ENCODE measurements around the gene ABI3BP. TPM values are rescaled to one million over a fixed set of nuclear protein-coding genes. Genes with fewer than 3 reads are reported as not detected.

Gene ABI3BP
- total and polyA plus RNA-seq, 4 donors: 21.9 to 87.5 (median 59.9) TPM

GRCh38 chr3:100776097-100776729 is 217.0 kb downstream of the ABI3BP start:
- no peak for TF ChIP-seq CTCF (IDR thresholded peaks at IDR 0.05; ENCODE audit: control extremely low read depth, extremely low read depth)
- peaks cover 0 to 21% (median 3%) of the 10 kb centered on the region in 4 donors for H3K36me3 ChIP-seq (ENCODE audit: control insufficient read depth in 4 of 4, insufficient read depth in 4 of 4, low read length in 4 of 4)
- DNase-seq: no peak
- H3K4me1 ChIP-seq (ENCODE audit: control insufficient read depth in 5 of 5, insufficient read depth in 5 of 5, low read length in 5 of 5): peaks cover 0 to 8% (median 0%) of the 10 kb centered on the region in 5 donors
- no peak overlapping the region for H3K4me3 ChIP-seq
- 96 to 100% methylated on average over 2 of the region's 2 CpGs for WGBS, 2 donors
- no peak overlapping the region for H3K9ac ChIP-seq (ENCODE audit: insufficient read depth in 1 of 2, low read length in 2 of 2)
- H3K27ac ChIP-seq (ENCODE audit: low read depth in 1 of 2, low read length in 1 of 2): no peak overlapping the region
- no peak for ATAC-seq (ENCODE audit: insufficient read depth, low FRiP score)
- no peaks in the 10 kb centered on the region for H3K9me3 ChIP-seq (ENCODE audit: control insufficient read depth in 4 of 4, insufficient read depth in 3 of 4, low read length in 3 of 4)
- no peaks in the 10 kb centered on the region for H3K27me3 ChIP-seq (ENCODE audit: control insufficient read depth in 3 of 3, insufficient read depth in 3 of 3, low read length in 2 of 3)

- Histone ChIP-seq H3K9ac (ENCODE audit: insufficient read depth in 1 of 2, low read length in 2 of 2) (no peak overlapping the region), H3K27ac (ENCODE audit: low read depth in 1 of 2, low read length in 1 of 2) (no peak overlapping the region), H3K27me3 (ENCODE audit: control insufficient read depth in 3 of 3, insufficient read depth in 3 of 3, low read length in 2 of 3) (no peaks in the 10 kb centered on the region), H3K4me1 (ENCODE audit: control insufficient read depth in 5 of 5, insufficient read depth in 5 of 5, low read length in 5 of 5) (peaks cover 0 to 8% (median 0%) of the 10 kb centered on the region in 5 donors), H3K4me3 (no peak overlapping the region), H3K36me3 (ENCODE audit: control insufficient read depth in 4 of 4, insufficient read depth in 4 of 4, low read length in 4 of 4) (peaks cover 0 to 21% (median 3%) of the 10 kb centered on the region in 4 donors), H3K9me3 (ENCODE audit: control insufficient read depth in 4 of 4, insufficient read depth in 3 of 4, low read length in 3 of 4) (no peaks in the 10 kb centered on the region)
- no peak for TF ChIP-seq CTCF (IDR thresholded peaks at IDR 0.05; ENCODE audit: control extremely low read depth, extremely low read depth)
- no peak for ATAC-seq (ENCODE audit: insufficient read depth, low FRiP score)
- DNase-seq: no peak
Measured at GRCh38 chr3:100775669-100776068, 217.6 kb downstream of the ABI3BP start.

DNA sequence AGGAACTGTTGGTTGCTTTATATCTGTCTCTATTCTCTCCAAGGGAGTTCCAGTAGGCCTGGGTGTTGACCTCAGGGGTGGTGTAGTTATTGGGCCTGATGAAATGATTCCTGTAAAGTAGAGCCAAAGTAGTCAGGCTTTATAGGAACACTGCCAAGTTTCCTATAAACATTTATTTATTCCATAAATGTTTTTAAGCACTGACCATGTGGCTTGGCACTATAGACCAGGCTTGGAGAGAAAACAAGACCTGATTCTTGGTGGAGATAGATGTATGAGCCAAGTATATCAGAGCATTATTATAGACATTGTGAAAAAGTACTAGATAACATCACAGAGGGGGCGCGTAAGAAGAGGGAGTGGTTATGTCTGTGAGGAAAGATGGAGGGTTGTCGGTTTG is 218.0 kb downstream of the ABI3BP start:
- H3K4me1 ChIP-seq (ENCODE audit: control insufficient read depth in 5 of 5, insufficient read depth in 5 of 5, low read length in 5 of 5): peaks cover 0 to 8% (median 0%) of the 10 kb centered on the region in 5 donors
- no peak overlapping the region for H3K27ac ChIP-seq (ENCODE audit: low read depth in 1 of 2, low read length in 1 of 2)
- peak; percentile 39 to 93 (median 91) for DNase-seq
- no peak overlapping the region for H3K9ac ChIP-seq (ENCODE audit: insufficient read depth in 1 of 2, low read length in 2 of 2)
- no peak for ATAC-seq (ENCODE audit: insufficient read depth, low FRiP score)
- WGBS, 2 donors: 75 to 83% methylated on average over 3 of the region's 3 CpGs
- H3K4me3 ChIP-seq: no peak overlapping the region
- no peaks in the 10 kb centered on the region for H3K27me3 ChIP-seq (ENCODE audit: control insufficient read depth in 3 of 3, insufficient read depth in 3 of 3, low read length in 2 of 3)
- no peak for TF ChIP-seq CTCF (IDR thresholded peaks at IDR 0.05; ENCODE audit: control extremely low read depth, extremely low read depth)
- H3K36me3 ChIP-seq (ENCODE audit: control insufficient read depth in 4 of 4, insufficient read depth in 4 of 4, low read length in 4 of 4): peaks cover 0 to 25% (median 3%) of the 10 kb centered on the region in 4 donors
- H3K9me3 ChIP-seq (ENCODE audit: control insufficient read depth in 4 of 4, insufficient read depth in 3 of 4, low read length in 3 of 4): no peaks in the 10 kb centered on the region

DNA sequence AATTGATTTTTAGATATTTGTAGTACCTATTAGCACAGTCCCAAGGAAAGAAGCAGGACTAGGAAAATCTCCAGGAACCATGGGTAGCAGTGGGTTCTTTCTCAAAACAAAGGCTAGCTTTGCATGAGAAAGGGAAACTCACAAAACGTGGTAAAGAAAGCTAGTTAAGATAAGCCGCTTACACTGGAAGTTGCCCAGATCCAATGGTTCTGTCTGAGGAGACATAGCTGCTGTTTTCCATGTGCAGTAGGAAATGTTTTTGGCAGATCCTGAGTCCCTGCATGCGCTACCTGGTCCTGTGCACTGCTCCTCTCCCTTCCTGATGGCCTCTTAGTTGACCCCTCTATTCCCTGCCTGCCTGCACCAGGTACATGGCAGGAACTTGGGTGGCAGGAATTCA is 223.5 kb downstream of the ABI3BP start:
- no peak for TF ChIP-seq CTCF (IDR thresholded peaks at IDR 0.05; ENCODE audit: control extremely low read depth, extremely low read depth)
- no peak overlapping the region for H3K9ac ChIP-seq (ENCODE audit: insufficient read depth in 1 of 2, low read length in 2 of 2)
- H3K4me3 ChIP-seq: no peak overlapping the region
- no peak overlapping the region for H3K27ac ChIP-seq (ENCODE audit: low read depth in 1 of 2, low read length in 1 of 2)
- H3K36me3 ChIP-seq (ENCODE audit: control insufficient read depth in 4 of 4, insufficient read depth in 4 of 4, low read length in 4 of 4): peaks cover 0 to 4% (median 0%) of the 10 kb centered on the region in 4 donors
- ATAC-seq (ENCODE audit: insufficient read depth, low FRiP score) (no peak), DNase-seq (no peak)
- peaks cover 0 to 8% (median 2%) of the 10 kb centered on the region in 5 donors for H3K4me1 ChIP-seq (ENCODE audit: control insufficient read depth in 5 of 5, insufficient read depth in 5 of 5, low read length in 5 of 5)
- H3K9me3 ChIP-seq (ENCODE audit: control insufficient read depth in 4 of 4, insufficient read depth in 3 of 4, low read length in 3 of 4): no peaks in the 10 kb centered on the region
- 85 to 87% methylated on average over 3 of the region's 3 CpGs for WGBS, 2 donors
- no peaks in the 10 kb centered on the region for H3K27me3 ChIP-seq (ENCODE audit: control insufficient read depth in 3 of 3, insufficient read depth in 3 of 3, low read length in 2 of 3)
